GM12878 (cell line): Measurements from ENCODE around the gene KRTAP5-10. TPM values are rescaled to one million over a fixed set of nuclear protein-coding genes. Genes with fewer than 3 reads are reported as not detected.

Experiments
- ATAC-seq: fragments of 200-7000 bp; cut with Tn5 transposase; 3 replicates; pipeline ENCODE4 v1.9.1; 2020; ENCODE audit warnings: mild to moderate bottlenecking, moderate library complexity
- BruUV-seq: library from RNA; stranded (reverse); fragments of 400-500 nt; replicated peaks from 2 replicates; lab custom pipeline; 2021; lab: Mats Ljungman, UMichigan
- CTCF ChIA-PET: fragments of 300-600 bp; sonication (Branson Sonifier 250); formaldehyde crosslinking; extraction: SDS; loops from one replicate; lab custom pipeline; 2021; ENCODE audit warnings: inconsistent platforms; lab: Yijun Ruan, JAX
- POLR2A ChIA-PET: fragments of 350-600 bp; formaldehyde crosslinking; extraction: SDS; loops from one replicate; lab custom pipeline; 2021; ENCODE audit warnings: inconsistent platforms; lab: Charles Lee
- RAD21 ChIA-PET: fragments of 300-600 bp; sonication (Branson Sonifier 250); formaldehyde crosslinking; loops from one replicate; lab custom pipeline; 2023; ENCODE audit warnings: antibody characterized with exemption; ENCODE audit not compliant: unreplicated experiment; lab: Charles Lee
- SMC1A ChIA-PET: fragments of 300-600 bp; sonication (Branson Sonifier 250); formaldehyde crosslinking; loops from one replicate; lab custom pipeline; 2023; ENCODE audit not compliant: unreplicated experiment, uncharacterized antibody; lab: Charles Lee
- DNase-seq: peaks from one replicate; pipeline ENCODE4 v3.0.0-alpha.2; 2011; ENCODE audit warnings: low read depth, low spot score
- FAIRE-seq: peaks from 3 replicates; lab custom pipeline; 2011; peaks lifted over from hg19 to GRCh38; lab: Jason Lieb, UNC
- H2AFZ ChIP-seq: 2 replicates; pipeline ENCODE4 v1.6.0; 2011; ENCODE audit warnings: low read depth, low read length, control low read depth; ENCODE audit not compliant: control insufficient read depth
- H3K27ac ChIP-seq: 2 replicates; pipeline ENCODE4 v1.5.1; 2011; ENCODE audit warnings: control low read depth; ENCODE audit not compliant: control insufficient read depth, insufficient read depth
- H3K27me3 ChIP-seq, 2 experiments: replicated peaks in 1 of 2; 2 replicates each; pipeline versions ENCODE4 v1.6.0 to v1.6.1; 2011; ENCODE audit warnings: low read length in 1 of 2; ENCODE audit not compliant: control insufficient read depth in 2 of 2, insufficient read depth in 2 of 2
- H3K36me3 ChIP-seq, 2 experiments: 2 replicates each; pipeline ENCODE4 v1.5.1; 2011; ENCODE audit warnings: low read length in 1 of 2; ENCODE audit not compliant: control insufficient read depth in 2 of 2, insufficient read depth in 2 of 2
- H3K4me1 ChIP-seq: 2 replicates; pipeline ENCODE4 v1.6.1; 2011; ENCODE audit warnings: mild to moderate bottlenecking, low read length, moderate library complexity, mixed read lengths; ENCODE audit not compliant: control insufficient read depth, insufficient read depth
- H3K4me2 ChIP-seq: 2 replicates; pipeline ENCODE4 v1.6.0; 2011; ENCODE audit warnings: control low read depth; ENCODE audit not compliant: control insufficient read depth, insufficient read depth
- H3K4me3 ChIP-seq: fragments of 200-600 bp; sonication (generic); 2 replicates; pipeline ENCODE4 v1.5.1; 2016
- H3K79me2 ChIP-seq: 2 replicates; pipeline ENCODE4 v1.6.0; 2011; ENCODE audit warnings: low read length; ENCODE audit not compliant: control insufficient read depth, insufficient read depth
- H3K9ac ChIP-seq: 2 replicates; pipeline ENCODE4 v1.8.0; 2011; ENCODE audit warnings: low read length, control low read depth, mixed read lengths; ENCODE audit not compliant: control insufficient read depth, insufficient read depth
- H3K9me3 ChIP-seq: replicated peaks from 3 replicates; pipeline ENCODE4 v1.5.1; 2011; ENCODE audit warnings: mild to moderate bottlenecking, low read length; ENCODE audit not compliant: control insufficient read depth, insufficient read depth
- H4K20me1 ChIP-seq: 2 replicates; pipeline ENCODE4 v1.6.0; 2011; ENCODE audit not compliant: control insufficient read depth, insufficient read depth
- CREB1 ChIP-seq: IDR thresholded peaks from 2 replicates; pipeline ENCODE4 v1.6.1; 2012; ENCODE audit warnings: low read depth, mild to moderate bottlenecking, inconsistent platforms
- E4F1 ChIP-seq: fragments of 450-650 bp; IDR thresholded peaks from 2 replicates; pipeline ENCODE4 v1.6.1; 2018; ENCODE audit warnings: borderline replicate concordance, mild to moderate bottlenecking; ENCODE audit not compliant: partially characterized antibody
- EED ChIP-seq: sonication (generic); IDR thresholded peaks from 2 replicates; pipeline ENCODE4 v1.6.1; 2016; ENCODE audit warnings: antibody characterized with exemption, low read depth
- MTA3 ChIP-seq: IDR thresholded peaks from 2 replicates; pipeline ENCODE4 v1.6.1; 2012; ENCODE audit warnings: low read length, inconsistent platforms, borderline replicate concordance
- RBBP5 ChIP-seq: fragments of 200-600 bp; sonication (generic); conservative IDR thresholded peaks from 2 replicates; pipeline ENCODE4 v1.6.1; 2016
- SMC3 ChIP-seq: IDR thresholded peaks from 2 replicates; pipeline ENCODE4 v1.6.1; 2011; ENCODE audit warnings: low read length, improper control_type of control experiment, borderline replicate concordance
- TCF7 ChIP-seq: IDR thresholded peaks from 2 replicates; pipeline ENCODE4 v1.6.1; 2014; ENCODE audit warnings: antibody characterized with exemption, borderline replicate concordance
- ZNF384 ChIP-seq: IDR thresholded peaks from 2 replicates; pipeline ENCODE4 v1.6.1; 2012; ENCODE audit warnings: low read depth, mild to moderate bottlenecking, low read length, improper control_type of control experiment, borderline replicate concordance
- ZNF592 ChIP-seq: fragments of 450-650 bp; IDR thresholded peaks from 2 replicates; pipeline ENCODE4 v1.6.1; 2017; ENCODE audit warnings: mild to moderate bottlenecking, moderate library complexity
- ZNF687 ChIP-seq: fragments of 450-650 bp; IDR thresholded peaks from 2 replicates; pipeline ENCODE4 v1.6.1; 2017; ENCODE audit warnings: mild to moderate bottlenecking, moderate library complexity
- WGBS: methylation state at CpG from one replicate; pipeline ENCODE4 v1.1.6; 2016; ENCODE audit warnings: low lambda C conversion rate; ENCODE audit not compliant: insufficient replicate concordance, insufficient coverage; ENCODE audit errors: missing lambda C conversion rate; 5-methylcytosine and 5-hydroxymethylcytosine counted together
- in situ Hi-C: fragments of 300-500 bp; cut with MboI; formaldehyde crosslinking; loops from 9 replicates; pipeline ENCODE4 v1.14.3; 2018; ENCODE audit warnings: mixed read lengths
- intact Hi-C: fragments of 100-400 bp; cut with micrococcal nuclease; formaldehyde crosslinking; loops from one replicate; pipeline ENCODE4 v1.14.2; 2022; ENCODE audit not compliant: unreplicated experiment
- polyA plus RNA-seq, 11 experiments: library from polyadenylated mRNA; depleted of rRNA in 4 of 11; unstranded in 6 of 11; stranded (reverse) in 5 of 11; fragments of >200 nt; fragmentation: Nextera tagmentation in 4 of 11; fragmentation: Illumina TruSeq in 1 of 11; extraction: Ambion mirVana in 4 of 11; extraction: Trizol in 1 of 11; gene quantifications; 1 replicate in 1 of 11; 2 replicates in 10 of 11; pipeline versions ENCODE4 v1.2.1 to v1.2.3, GENCODE V29; 2011 to 2016; ENCODE audit warnings: inconsistent platforms in 2 of 11, missing spikeins in 2 of 11, low read depth in 1 of 11
- total RNA-seq, 4 experiments: library from RNA; depleted of rRNA in 3 of 4; stranded (reverse); fragments of >200 nt in 3 of 4; fragmentation: Illumina TruSeq in 1 of 4; extraction: Trizol in 1 of 4; gene quantifications; 2 replicates each; pipeline versions ENCODE4 v1.2.1 to v1.2.3, GENCODE V29; 2013 to 2021

KRTAP5-10 gene
- total and polyA plus RNA-seq, 10 of the 15 experiments (the other 5 are each of a cell fraction or from before 2014, with no cell fraction given): 0.06 to 0.10 (median 0.06) TPM; not detected in 7

GRCh38 chr11:71545405-71545966 lies 19.9 kb upstream of the KRTAP5-10 start (continued):
- TF ChIP-seq E4F1 (no peak), RBBP5 (no peak), SMC3 (no peak)

- Histone ChIP-seq H3K27ac (no peak within 1 kb of the TSS), H3K79me2 (no peaks in the 10 kb centered on the region), H3K9ac (no peak within 1 kb of the TSS), H3K4me2 (no peak within 1 kb of the TSS), H3K4me1 (peaks cover 24% of the 10 kb centered on the region), H3K4me3 (no peak within 1 kb of the TSS), H3K9me3 (peaks cover 15% of the 10 kb centered on the region), H2AFZ (no peak within 1 kb of the TSS), H3K36me3 (no peaks in the 10 kb centered on the region), H4K20me1 (no peaks in the 10 kb centered on the region), H3K27me3 (no peaks in the 10 kb centered on the region)
- in situ Hi-C loops (no loop called here), intact Hi-C loops (no loop called here)
- no TSS peak for BruUV-seq
- WGBS: 10% methylated on average over 5 of the region's 5 CpGs
- ChIA-PET RAD21 (no interaction called here), POLR2A (no interaction called here), CTCF (interaction anchor here (1.6 kb wide), 1 partner anchor 18 kb away, joined by 3 read pairs; no protein-coding TSS in a partner anchor), SMC1A (no interaction called here)
- ATAC-seq (no peak), FAIRE-seq (no peak), DNase-seq (no peak)
- no peak for TF ChIP-seq ZNF687
- TF ChIP-seq CREB1: no peak
- no peak for TF ChIP-seq TCF7
- no peak for TF ChIP-seq ZNF592
- TF ChIP-seq EED: no peak
- no peak for TF ChIP-seq ZNF384
- no peak for TF ChIP-seq SMC3
- TF ChIP-seq MTA3: no peak
These were observed 17.2 kb upstream of the KRTAP5-10 start, which contains the start of gene KRTAP5-9 for GRCh38 chr11:71548120-71548519. Gene KRTAP5-9, plus strand, starts transcription at chr11:71548420. Its CDS starts 238 bp downstream, at chr11:71548658.
